ENCODE data around the gene OR10G8.

OR10G8 gene

DNA sequence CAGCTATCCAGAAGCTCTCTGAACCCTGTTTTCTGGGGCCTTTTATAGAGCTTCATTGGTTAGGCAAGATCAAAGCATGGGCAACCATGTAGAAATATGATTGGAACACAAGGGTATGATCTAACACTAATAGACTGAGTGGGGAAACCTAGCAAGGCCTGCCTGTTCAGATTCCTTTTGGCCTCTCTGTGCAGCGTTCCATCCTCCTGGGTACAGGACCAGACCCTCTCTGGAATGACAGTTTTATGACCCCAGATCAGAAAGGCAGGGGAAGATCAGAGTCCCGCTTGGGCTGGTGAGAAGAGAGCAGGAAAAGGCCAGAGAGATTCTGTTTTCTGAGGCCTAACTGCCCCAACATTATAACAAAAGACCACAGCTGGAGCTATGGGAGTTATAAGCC, 52.0 kb downstream of the OR10G8 start:
- no peak for DNase-seq (ENCODE audit: low spot score)

DNA sequence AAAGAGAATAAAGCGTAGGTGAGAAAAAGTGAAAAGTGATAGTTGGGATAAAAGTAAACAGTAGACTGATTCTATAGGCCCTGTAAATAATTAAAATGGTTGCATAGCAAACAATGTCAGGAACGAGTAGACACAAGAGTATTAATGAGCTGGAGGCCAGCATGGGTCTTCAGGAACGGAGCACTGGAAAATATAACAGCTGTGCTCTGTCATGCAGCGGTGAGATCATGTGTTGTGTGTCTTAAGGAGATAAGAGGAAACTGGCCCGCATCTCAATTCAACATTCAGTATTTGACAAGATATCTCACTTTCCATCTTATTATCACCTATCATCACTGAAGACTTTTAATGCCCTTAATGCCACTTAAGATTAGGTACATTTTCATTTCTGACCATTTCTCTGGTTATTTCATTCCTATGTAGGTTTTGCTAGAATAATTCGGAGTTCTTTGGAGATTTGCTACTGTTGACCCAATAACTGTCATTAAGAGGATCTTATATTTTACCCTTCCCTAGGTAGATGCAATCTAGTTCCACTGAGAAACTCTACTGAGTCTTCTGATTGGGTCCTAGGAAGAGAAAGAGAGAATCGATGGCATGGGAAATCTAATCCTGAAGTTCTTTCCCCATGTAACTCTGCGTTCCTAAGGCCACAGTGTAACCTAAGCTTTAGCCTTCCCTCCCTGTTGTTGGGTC, 53.2 kb downstream of the OR10G8 start:
- no peak for DNase-seq (ENCODE audit: low spot score)
